Spleen (tissue), 11 donors: ENCODE data around the gene GTPBP1. TPM values are rescaled to one million over a fixed set of nuclear protein-coding genes. Genes with fewer than 3 reads are reported as not detected.

ENCODE experiments used
- DNase-seq: peaks from one replicate; pipeline ENCODE4 v3.0.0-alpha.2; 2020
- H3K27ac ChIP-seq, 8 donors: fragments of 200-600 bp; sonication (generic) in 7 of 8; 1 replicate in 4 of 8; 2 replicates in 4 of 8; pipeline versions ENCODE4 v1.5.0 to v1.8.0; 2016 to 2021; ENCODE audit warnings: inconsistent platforms in 4 of 8, mild to moderate bottlenecking in 4 of 8, moderate library complexity in 1 of 8
- H3K27me3 ChIP-seq, 7 donors: fragments of 200-600 bp; sonication (generic) in 6 of 7; replicated peaks in 1 of 7; 1 replicate in 4 of 7; 2 replicates in 3 of 7; pipeline versions ENCODE4 v1.5.0 to v1.8.0; 2016 to 2021; ENCODE audit warnings: inconsistent platforms in 3 of 7, mild to moderate bottlenecking in 1 of 7
- H3K36me3 ChIP-seq, 6 donors: fragments of 200-600 bp; sonication (generic) in 5 of 6; 1 replicate in 4 of 6; 2 replicates in 2 of 6; pipeline versions ENCODE4 v1.5.0 to v1.8.0; 2016 to 2021; ENCODE audit warnings: inconsistent platforms in 2 of 6
- H3K4me1 ChIP-seq, 6 donors: fragments of 200-600 bp; sonication (generic) in 5 of 6; 1 replicate in 3 of 6; 2 replicates in 3 of 6; pipeline versions ENCODE4 v1.5.0 to v1.8.0; 2016 to 2021; ENCODE audit warnings: inconsistent platforms in 3 of 6
- H3K4me3 ChIP-seq, 8 donors: fragments of 200-600 bp; sonication (generic) in 7 of 8; 1 replicate in 4 of 8; 2 replicates in 4 of 8; pipeline versions ENCODE4 v1.5.0 to v1.8.0; 2016 to 2021; ENCODE audit warnings: inconsistent platforms in 4 of 8, mild to moderate bottlenecking in 4 of 8, moderate library complexity in 2 of 8
- H3K9me3 ChIP-seq, 8 donors: fragments of 200-600 bp; sonication (generic) in 7 of 8; 1 replicate in 4 of 8; 2 replicates in 4 of 8; pipeline versions ENCODE4 v1.5.0 to v1.8.0; 2016 to 2021; ENCODE audit warnings: inconsistent platforms in 4 of 8
- POLR2A ChIP-seq, 3 donors: fragments of 450-650 bp; IDR thresholded peaks; one replicate each; pipeline ENCODE4 v1.5.1; 2017; ENCODE audit warnings: antibody characterized with exemption in 3 of 3, mild to moderate bottlenecking in 1 of 3
- POLR2AphosphoS5 ChIP-seq, 3 donors: sonication (generic); formaldehyde crosslinking; IDR thresholded peaks; one replicate each; pipeline ENCODE4 v1.5.1; 2017; ENCODE audit warnings: antibody characterized with exemption in 3 of 3
- WGBS, 5 donors: extraction: QIAGEN DNeasy Blood & Tissue Kit in 3 of 5; methylation state at CpG; one replicate each; pipeline versions ENCODE4 v1.1.5 to v1.1.7; 2013 to 2018; 5-methylcytosine and 5-hydroxymethylcytosine counted together
- intact Hi-C: fragments of 100-400 bp; cut with DNase I; formaldehyde crosslinking; loops from one replicate; pipeline ENCODE4 v1.15.0; 2023; ENCODE audit warnings: low total_unique reads
- polyA plus RNA-seq, 3 donors: library from polyadenylated mRNA; stranded (reverse); fragments of 200-250 nt; gene quantifications; one replicate each; pipeline ENCODE4 v1.2.1, GENCODE V29; 2013
- total RNA-seq, 7 donors: library from RNA; depleted of rRNA in 3 of 7; stranded (reverse); fragments of >200 nt in 3 of 7; fragmentation: NEBNext Ultra II Directional in 4 of 7; extraction: Animal tissue kit (Norgen Biotek cat#: 25700) in 4 of 7; gene quantifications; one replicate each; pipeline versions ENCODE4 v1.1.0 to v1.2.1, GENCODE V29; 2016 to 2021
- TF ChIP-seq, protein P1 (sequence below), 11 experiments: fragments of 200-600 bp in 7 of 11; fragments of 450-650 bp in 4 of 11; sonication (generic) in 4 of 11; IDR thresholded peaks in 8 of 11; conservative IDR thresholded peaks in 3 of 11; 1 replicate in 7 of 11; 2 replicates in 4 of 11; pipeline versions ENCODE4 v1.4.0 to v1.8.0; 2016 to 2021; ENCODE audit warnings: antibody characterized with exemption in 11 of 11, inconsistent platforms in 4 of 11, mild to moderate bottlenecking in 1 of 11
- donor health status: healthy with polysubstance abuse.
- donor health status: DM: no; HTN: no; CAD: no; lungs with moderate emphysema.
- donor health status: DM: no; HTN: no; CAD: no.
- donor health status: Bipolar disorder and iron deficiency.
- donor health status: healthy.
- donor health status: DM: no; HTN: no; CAD: no.
- donor health status: DM: yes; HTN: yes; CAD: no.

Gene GTPBP1
- total and polyA plus RNA-seq, 10 donors = 9.7 to 134 (median 91.3) TPM

DNA sequence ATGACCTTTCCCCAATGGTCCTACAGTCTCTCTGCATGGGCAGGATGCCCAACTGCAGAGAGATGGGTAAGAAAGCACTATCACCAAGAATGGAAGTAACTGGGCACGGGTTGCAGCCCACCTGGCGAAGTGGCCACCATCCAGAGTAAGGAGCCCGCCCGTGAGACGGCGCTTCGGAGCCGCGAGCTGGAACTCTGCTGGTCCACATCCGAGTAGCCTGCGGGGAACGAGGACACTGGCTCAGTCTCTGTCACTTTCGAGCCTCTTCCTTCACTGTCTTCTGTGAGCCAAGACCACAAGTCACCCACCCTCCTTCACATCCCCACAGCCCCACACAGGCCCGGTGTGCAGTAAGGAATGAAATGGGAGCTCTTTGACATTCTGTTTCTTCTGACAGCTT lies 44.4 kb downstream of the GTPBP1 start:
- no peak for DNase-seq
- no peaks in the 10 kb centered on the region for H3K9me3 ChIP-seq
- TF ChIP-seq, protein P1, sequence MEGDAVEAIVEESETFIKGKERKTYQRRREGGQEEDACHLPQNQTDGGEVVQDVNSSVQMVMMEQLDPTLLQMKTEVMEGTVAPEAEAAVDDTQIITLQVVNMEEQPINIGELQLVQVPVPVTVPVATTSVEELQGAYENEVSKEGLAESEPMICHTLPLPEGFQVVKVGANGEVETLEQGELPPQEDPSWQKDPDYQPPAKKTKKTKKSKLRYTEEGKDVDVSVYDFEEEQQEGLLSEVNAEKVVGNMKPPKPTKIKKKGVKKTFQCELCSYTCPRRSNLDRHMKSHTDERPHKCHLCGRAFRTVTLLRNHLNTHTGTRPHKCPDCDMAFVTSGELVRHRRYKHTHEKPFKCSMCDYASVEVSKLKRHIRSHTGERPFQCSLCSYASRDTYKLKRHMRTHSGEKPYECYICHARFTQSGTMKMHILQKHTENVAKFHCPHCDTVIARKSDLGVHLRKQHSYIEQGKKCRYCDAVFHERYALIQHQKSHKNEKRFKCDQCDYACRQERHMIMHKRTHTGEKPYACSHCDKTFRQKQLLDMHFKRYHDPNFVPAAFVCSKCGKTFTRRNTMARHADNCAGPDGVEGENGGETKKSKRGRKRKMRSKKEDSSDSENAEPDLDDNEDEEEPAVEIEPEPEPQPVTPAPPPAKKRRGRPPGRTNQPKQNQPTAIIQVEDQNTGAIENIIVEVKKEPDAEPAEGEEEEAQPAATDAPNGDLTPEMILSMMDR (IDR thresholded peaks at IDR 0.05 in 8 of 11, conservative IDR thresholded peaks at IDR 0.05 in 3 of 11) = no peak
- peak in 1 of 3 donors; percentile 54 for TF ChIP-seq POLR2AphosphoS5 (IDR thresholded peaks at IDR 0.05)
- no peak for TF ChIP-seq POLR2A (IDR thresholded peaks at IDR 0.05)
- no peak overlapping the region for H3K4me3 ChIP-seq
- WGBS, 5 donors = 91 to 96% (median 94%) methylated on average over 14 of the region's 14 CpGs
- no peaks in the 10 kb centered on the region for H3K27me3 ChIP-seq
- H3K36me3 ChIP-seq = peaks cover 12 to 86% (median 75%) of the 10 kb centered on the region in 6 donors
- H3K27ac ChIP-seq = peak overlapping the region in 7 of 8 donors; percentile 80 to 100 (median 97)
- intact Hi-C loops = no loop called here
- H3K4me1 ChIP-seq = peaks cover 33 to 75% (median 51%) of the 10 kb centered on the region in 6 donors

DNA sequence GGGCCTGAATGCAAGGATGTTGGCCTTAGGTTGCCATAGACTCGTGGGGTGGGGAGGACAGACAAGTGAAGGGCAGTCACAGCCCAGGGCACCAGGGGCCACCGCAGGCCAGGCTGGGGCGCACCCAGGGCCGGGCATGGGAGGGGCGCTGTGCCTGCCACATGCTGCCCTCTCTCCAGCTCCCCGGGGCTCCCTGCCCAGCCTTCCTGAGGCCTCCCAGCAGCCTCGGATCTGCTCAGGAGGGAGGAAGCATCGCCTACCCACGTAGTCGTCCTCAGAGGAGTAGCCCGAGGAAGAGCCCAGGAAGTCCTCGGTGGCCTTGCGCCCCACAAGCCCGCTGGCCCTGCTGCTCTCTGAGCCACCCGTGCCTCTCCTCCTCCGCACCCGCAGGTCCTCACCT lies 44.9 kb downstream of the GTPBP1 start:
- H3K4me1 ChIP-seq = peaks cover 33 to 78% (median 53%) of the 10 kb centered on the region in 6 donors
- H3K27me3 ChIP-seq = no peaks in the 10 kb centered on the region
- no peak for DNase-seq
- intact Hi-C loops = no loop called here
- H3K36me3 ChIP-seq = peaks cover 9 to 81% (median 69%) of the 10 kb centered on the region in 6 donors
- TF ChIP-seq POLR2A (IDR thresholded peaks at IDR 0.05) = no peak
- peak in 2 of 3 donors; percentile 2 to 5 for TF ChIP-seq POLR2AphosphoS5 (IDR thresholded peaks at IDR 0.05)
- peak overlapping the region in 4 of 8 donors; percentile 3 to 97 (median 58) for H3K4me3 ChIP-seq
- peak overlapping the region; percentile 80 to 100 (median 97) for H3K27ac ChIP-seq
- no peaks in the 10 kb centered on the region for H3K9me3 ChIP-seq
- WGBS, 5 donors = 49 to 81% (median 74%) methylated on average over 3 to 17 of the region's 17 CpGs

DNA sequence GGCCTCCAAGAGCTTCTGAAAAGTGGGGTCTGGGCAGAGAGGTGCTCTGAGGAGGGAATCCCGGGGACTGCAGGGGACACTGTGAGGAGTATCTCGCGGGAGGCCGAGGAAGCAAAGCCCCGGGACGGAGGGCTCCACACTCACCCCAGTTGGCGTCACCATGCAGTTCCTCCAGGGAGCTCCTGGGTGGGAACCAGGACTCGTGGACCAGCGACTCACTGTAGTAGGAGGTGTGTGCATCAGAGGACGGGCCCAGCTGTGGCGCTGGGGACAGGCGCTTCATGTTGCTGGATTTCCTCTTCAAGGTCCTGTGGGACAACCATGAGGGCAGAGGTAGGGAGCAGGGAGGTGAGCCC lies 45.3 kb downstream of the GTPBP1 start:
- no peaks in the 10 kb centered on the region for H3K27me3 ChIP-seq
- peak; percentile 81 for DNase-seq
- 51 to 70% (median 59%) methylated on average over 3 to 12 of the region's 12 CpGs for WGBS, 5 donors
- peak overlapping the region in 6 of 8 donors; percentile 24 to 97 (median 30) for H3K4me3 ChIP-seq
- intact Hi-C loops = no loop called here
- no peaks in the 10 kb centered on the region for H3K9me3 ChIP-seq
- peaks cover 8 to 77% (median 65%) of the 10 kb centered on the region in 6 donors for H3K36me3 ChIP-seq
- no peak for TF ChIP-seq POLR2A (IDR thresholded peaks at IDR 0.05)
- TF ChIP-seq POLR2AphosphoS5 (IDR thresholded peaks at IDR 0.05) = no peak
- TF ChIP-seq, protein P1 (IDR thresholded peaks at IDR 0.05 in 8 of 11, conservative IDR thresholded peaks at IDR 0.05 in 3 of 11) = no peak
- peak overlapping the region; percentile 80 to 100 (median 97) for H3K27ac ChIP-seq
- H3K4me1 ChIP-seq = peaks cover 33 to 78% (median 53%) of the 10 kb centered on the region in 6 donors

DNA sequence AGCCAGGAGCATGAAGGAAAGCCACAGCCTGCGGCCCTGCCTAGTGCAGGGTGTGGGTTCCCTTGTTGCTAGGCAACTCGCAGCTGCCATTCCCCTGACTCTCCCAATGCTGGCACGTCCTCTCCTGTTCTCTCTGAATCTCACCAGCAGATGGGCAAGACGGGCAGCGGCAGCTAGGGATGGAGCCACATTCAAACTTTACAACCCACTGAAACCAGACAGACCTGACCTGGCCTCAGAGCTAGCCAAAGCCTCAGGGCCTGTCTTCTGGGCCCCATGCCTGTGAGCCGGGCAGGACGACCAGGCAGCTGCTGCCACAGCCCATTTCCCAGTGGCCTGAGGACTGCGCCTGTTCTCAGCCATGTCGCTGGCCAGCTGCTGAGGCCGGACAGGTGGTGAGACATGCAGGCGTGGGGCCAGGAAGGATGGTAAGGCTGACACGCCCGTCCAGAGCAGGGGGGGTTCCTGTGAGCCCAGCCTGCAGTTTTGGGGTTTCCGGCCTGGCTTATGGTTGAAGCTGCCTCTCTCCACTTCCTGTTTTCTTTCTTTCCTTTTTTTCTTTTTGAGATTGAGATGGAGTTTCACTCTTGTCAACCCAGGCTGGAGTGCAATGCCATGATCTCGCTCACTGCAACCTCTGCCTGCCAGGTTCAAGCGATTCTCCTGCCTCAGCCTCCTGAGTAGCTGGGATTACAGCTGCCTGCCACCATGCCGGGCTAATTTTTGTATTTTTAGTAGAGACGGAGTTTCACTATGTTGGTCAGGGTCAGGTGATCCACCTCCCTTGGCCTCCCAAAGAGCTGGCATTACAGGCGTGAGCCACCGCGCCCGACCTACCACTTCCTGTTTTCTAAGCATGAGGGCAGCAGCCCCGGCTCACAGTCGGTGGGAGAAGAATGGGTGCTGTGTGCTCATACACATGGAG lies 45.9 kb downstream of the GTPBP1 start:
- peak; percentile 95 for DNase-seq
- Histone ChIP-seq H3K4me1 (peaks cover 37 to 85% (median 60%) of the 10 kb centered on the region in 6 donors), H3K4me3 (peak overlapping the region in 7 of 8 donors; percentile 20 to 97 (median 28)), H3K27ac (peak overlapping the region; percentile 80 to 100 (median 97)), H3K9me3 (no peaks in the 10 kb centered on the region), H3K36me3 (peaks cover 8 to 71% (median 59%) of the 10 kb centered on the region in 6 donors), H3K27me3 (no peaks in the 10 kb centered on the region)
- intact Hi-C loops = no loop called here
- 15 to 26% (median 22%) methylated on average over 22 to 24 of the region's 24 CpGs for WGBS, 5 donors
- TF ChIP-seq POLR2A (IDR thresholded peaks at IDR 0.05) (no peak), POLR2AphosphoS5 (IDR thresholded peaks at IDR 0.05) (peak; percentile 77 to 88 (median 82))
- TF ChIP-seq, protein P1 (IDR thresholded peaks at IDR 0.05 in 8 of 11, conservative IDR thresholded peaks at IDR 0.05 in 3 of 11) = peak in 1 of 11 experiments; percentile 16
